IMR-90 (cell line): ENCODE results near the gene ATXN1. TPM values are rescaled to one million over a fixed set of nuclear protein-coding genes. Genes with fewer than 3 reads are reported as not detected.

Experiments used
- ATAC-seq: fragments of 200-7000 bp; cut with Tn5 transposase; 2 replicates; pipeline ENCODE4 v1.9.1; 2020; ENCODE audit warnings: low read depth, mild to moderate bottlenecking, moderate library complexity
- BruUV-seq: library from RNA; stranded (reverse); fragments of 400-500 nt; replicated peaks from 2 replicates; lab custom pipeline; 2021; lab: Mats Ljungman, UMichigan
- CTCF ChIA-PET: fragments of 300-600 bp; formaldehyde crosslinking; extraction: SDS; loops from one replicate; lab custom pipeline; 2021; ENCODE audit warnings: antibody characterized with exemption; lab: Yijun Ruan, JAX
- POLR2A ChIA-PET: fragments of 300-600 bp; sonication (Branson Sonifier 250); formaldehyde crosslinking; loops from one replicate; lab custom pipeline; 2022; ENCODE audit warnings: antibody characterized with exemption; ENCODE audit not compliant: unreplicated experiment; lab: Charles Lee
- DNase-seq: peaks from one replicate; pipeline ENCODE4 v3.0.0; 2013
- H2AFZ ChIP-seq: replicated peaks from 2 replicates; pipeline ENCODE3; 2013; ENCODE audit warnings: low read length, mild to moderate bottlenecking; ENCODE audit not compliant: poor library complexity
- H2AK5ac ChIP-seq: 2 replicates; pipeline ENCODE4 v1.6.1; 2013; ENCODE audit warnings: low read depth, low read length, inconsistent platforms
- H2AK9ac ChIP-seq: replicated peaks from 2 replicates; pipeline ENCODE3; 2013; ENCODE audit warnings: mild to moderate bottlenecking, low read depth, low read length, moderate library complexity; ENCODE audit not compliant: poor library complexity
- H2BK120ac ChIP-seq: 2 replicates; pipeline ENCODE4 v1.6.1; 2013; ENCODE audit warnings: low read depth, low read length, inconsistent platforms
- H2BK15ac ChIP-seq: 3 replicates; pipeline ENCODE4 v1.6.1; 2013; ENCODE audit warnings: low read depth, low read length, inconsistent platforms
- H2BK20ac ChIP-seq: 2 replicates; pipeline ENCODE4 v1.6.1; 2013; ENCODE audit warnings: low read depth, mild to moderate bottlenecking, inconsistent platforms, low read length, moderate library complexity
- H2BK5ac ChIP-seq: 2 replicates; pipeline ENCODE4 v1.6.1; 2013; ENCODE audit warnings: mild to moderate bottlenecking, low read depth, low read length, inconsistent platforms; ENCODE audit not compliant: poor library complexity, severe bottlenecking
- H3K14ac ChIP-seq: replicated peaks from 2 replicates; pipeline ENCODE4 v1.6.1; 2013; ENCODE audit warnings: low read depth, low read length, inconsistent platforms
- H3K18ac ChIP-seq: 2 replicates; pipeline ENCODE4 v1.6.1; 2013; ENCODE audit warnings: low read depth, low read length, control low read depth
- H3K23ac ChIP-seq: 2 replicates; pipeline ENCODE4 v1.6.1; 2013; ENCODE audit warnings: low read depth, low read length, inconsistent platforms
- H3K27ac ChIP-seq: 2 replicates; pipeline ENCODE4 v1.5.1; 2013; ENCODE audit warnings: mild to moderate bottlenecking, control low read depth, low read length; ENCODE audit not compliant: insufficient read depth
- H3K27me3 ChIP-seq: 2 replicates; pipeline ENCODE4 v1.6.1; 2013; ENCODE audit warnings: low read length; ENCODE audit not compliant: control insufficient read depth, insufficient read depth
- H3K36me3 ChIP-seq: 2 replicates; pipeline ENCODE4 v1.6.1; 2013; ENCODE audit warnings: low read length, mixed read lengths; ENCODE audit not compliant: control insufficient read depth, insufficient read depth
- H3K4ac ChIP-seq: 2 replicates; pipeline ENCODE4 v1.6.1; 2013; ENCODE audit warnings: low read depth, low read length, inconsistent platforms
- H3K4me1 ChIP-seq: 2 replicates; pipeline ENCODE4 v1.6.1; 2013; ENCODE audit warnings: low read length, mixed read lengths; ENCODE audit not compliant: control insufficient read depth, insufficient read depth
- H3K4me2 ChIP-seq: 2 replicates; pipeline ENCODE4 v1.6.1; 2013; ENCODE audit warnings: low read depth, mild to moderate bottlenecking, control low read depth, low read length, moderate library complexity
- H3K4me3 ChIP-seq: 2 replicates; pipeline ENCODE4 v1.5.1; 2013; ENCODE audit warnings: low read depth, mild to moderate bottlenecking, control low read depth, low read length, moderate library complexity; ENCODE audit not compliant: insufficient read depth
- H3K56ac ChIP-seq: 2 replicates; pipeline ENCODE4 v1.6.1; 2013; ENCODE audit warnings: low read length, inconsistent platforms; ENCODE audit not compliant: insufficient read depth; ENCODE audit errors: extremely low read depth
- H3K79me1 ChIP-seq, 2 experiments: 2 replicates each; pipeline ENCODE4 v1.6.1; 2013; ENCODE audit warnings: low read length in 2 of 2, inconsistent platforms in 1 of 2, low read depth in 1 of 2
- H3K9ac ChIP-seq: 2 replicates; pipeline ENCODE4 v1.6.1; 2013; ENCODE audit warnings: low read depth, low read length, control low read depth
- H3K9me1 ChIP-seq: 2 replicates; pipeline ENCODE4 v1.6.1; 2013; ENCODE audit warnings: low read length, inconsistent platforms; ENCODE audit not compliant: insufficient read depth
- H3K9me3 ChIP-seq: 2 replicates; pipeline ENCODE4 v1.6.1; 2013; ENCODE audit warnings: low read length; ENCODE audit not compliant: control insufficient read depth, insufficient read depth
- H4K20me1 ChIP-seq: 2 replicates; pipeline ENCODE4 v1.6.1; 2013; ENCODE audit warnings: low read length, inconsistent platforms; ENCODE audit not compliant: insufficient read depth
- H4K5ac ChIP-seq: 2 replicates; pipeline ENCODE4 v1.6.1; 2013; ENCODE audit warnings: mild to moderate bottlenecking, low read depth, low read length, control low read depth
- H4K8ac ChIP-seq, 2 experiments: 2 replicates each; pipeline ENCODE4 v1.6.1; 2013; ENCODE audit warnings: low read depth in 2 of 2, low read length in 2 of 2, control low read depth in 1 of 2, inconsistent platforms in 1 of 2
- H4K91ac ChIP-seq: 2 replicates; pipeline ENCODE4 v1.6.1; 2013; ENCODE audit warnings: low read depth, low read length, inconsistent platforms; ENCODE audit not compliant: insufficient read depth
- BHLHE40 ChIP-seq: fragments of 150-350 bp; IDR thresholded peaks from 2 replicates; pipeline ENCODE4 v1.6.1; 2016; ENCODE audit warnings: mild to moderate bottlenecking, low read depth, low read length
- CEBPB ChIP-seq: IDR thresholded peaks from 2 replicates; pipeline ENCODE4 v1.6.1; 2012; ENCODE audit warnings: low read depth, low read length, improper control_type of control experiment
- CHD1 ChIP-seq: IDR thresholded peaks from 2 replicates; pipeline ENCODE4 v1.6.1; 2012; ENCODE audit warnings: low read depth, low read length, improper control_type of control experiment
- FOS ChIP-seq: fragments of 150-350 bp; IDR thresholded peaks from 2 replicates; pipeline ENCODE4 v1.6.1; 2016; ENCODE audit warnings: low read depth, low read length
- POLR2A ChIP-seq: IDR thresholded peaks from 2 replicates; pipeline ENCODE4 v1.6.1; 2012; ENCODE audit warnings: mild to moderate bottlenecking, low read depth, low read length
- RAD21 ChIP-seq: IDR thresholded peaks from 2 replicates; pipeline ENCODE4 v1.6.1; 2012; ENCODE audit warnings: low read length, improper control_type of control experiment
- SMC3 ChIP-seq: fragments of 150-350 bp; IDR thresholded peaks from 2 replicates; pipeline ENCODE4 v1.6.1; 2016; ENCODE audit warnings: low read depth, mild to moderate bottlenecking, antibody characterized with exemption, low read length, moderate library complexity
- WGBS, 2 experiments: methylation state at CpG; one replicate each; pipeline versions ENCODE4 v1.1.5 to v1.1.7; 2013; ENCODE audit warnings: missing lambda C conversion rate in 2 of 2; ENCODE audit not compliant: insufficient read length in 1 of 2; ENCODE audit errors: extremely low coverage in 2 of 2; 5-methylcytosine and 5-hydroxymethylcytosine counted together
- dilution Hi-C: fragments of 300-500 bp; cut with HindIII; formaldehyde crosslinking; loops from one replicate; pipeline ENCODE4 v1.14.3; 2018; ENCODE audit warnings: low sequenced_read_pairs; ENCODE audit not compliant: unreplicated experiment
- in situ Hi-C: fragments of 300-500 bp; cut with MboI; formaldehyde crosslinking; loops from 3 replicates; pipeline ENCODE4 v1.14.3; 2019; ENCODE audit warnings: low sequenced_read_pairs, inconsistent platforms, mixed read lengths
- intact Hi-C: fragments of 100-400 bp; cut with micrococcal nuclease; formaldehyde crosslinking; loops from 2 replicates; pipeline ENCODE4 v1.10.0; 2022
- polyA plus RNA-seq, 3 experiments: library from polyadenylated mRNA; depleted of rRNA; stranded (reverse); fragments of >200 nt; gene quantifications; 2 replicates each; pipeline ENCODE4 v1.2.3, GENCODE V29; 2012; ENCODE audit warnings: low replicate concordance in 1 of 3
- total RNA-seq: library from RNA; depleted of rRNA; stranded (reverse); fragments of >200 nt; gene quantifications from 2 replicates; pipeline ENCODE4 v1.2.3, GENCODE V29; 2012
- TF ChIP-seq, protein P1 (sequence below): conservative IDR thresholded peaks from 2 replicates; pipeline ENCODE4 v1.5.1; 2012; ENCODE audit warnings: mild to moderate bottlenecking, low read depth, low read length, improper control_type of control experiment
- TF ChIP-seq, protein P2 (sequence below): fragments of 150-350 bp; IDR thresholded peaks from 2 replicates; pipeline ENCODE4 v1.6.1; 2016; ENCODE audit warnings: low read depth, mild to moderate bottlenecking, low read length, moderate library complexity, borderline replicate concordance

ATXN1 gene
- total and polyA plus RNA-seq, 2 of the 4 experiments (the other 2 are of a cell fraction), result 7.3 to 11.1 TPM

GRCh38 chr6:16762550-16763477 is 1.6 kb upstream of the ATXN1 start:
- in situ Hi-C loops, result loop anchor here (5.0 to 10.0 kb wide), 3 partner anchors 251 to 431 kb away; no protein-coding TSS in a partner anchor
- BruUV-seq, result no TSS peak
- ATAC-seq, result peak; percentile 2; the same call in 1 of the 2 replicates

More at GRCh38 chr6:16762550-16763477, 1.6 kb upstream of the ATXN1 start:
- Histone ChIP-seq H2AK5ac (peak overlapping the region; percentile 30; the same call in 1 of the 2 replicates), H2AK9ac (peak overlapping the region; percentile 48), H3K9me1 (peaks cover 2% of the 10 kb centered on the region), H3K9ac (peak overlapping the region; percentile 83), H3K4me1 (peaks cover 13% of the 10 kb centered on the region), H3K23ac (0 out of 2 replicates have a peak overlapping the region, but pooled peaks have one; percentile 48), H3K79me1 (peaks cover 0 to 30% of the 10 kb centered on the region in 2 experiments; a peak in 3 of 4 replicates), H3K4me2 (peak overlapping the region; percentile 97), H2BK20ac (peak overlapping the region; percentile 21; the same call in 1 of the 2 replicates), H3K9me3 (no peaks in the 10 kb centered on the region), H3K4ac (peak overlapping the region; percentile 55), H3K56ac (peak overlapping the region; percentile 61; the same call in 1 of the 2 replicates), H2BK5ac (peak overlapping the region; percentile 79), H3K27me3 (no peaks in the 10 kb centered on the region), H3K36me3 (peaks cover 2% of the 10 kb centered on the region; the same call in 1 of the 2 replicates), H4K91ac (peak overlapping the region; percentile 49), H2AFZ (peak overlapping the region; percentile 91), H4K5ac (peak overlapping the region; percentile 32; the same call in 1 of the 2 replicates), H3K4me3 (peak overlapping the region; percentile 91), H4K20me1 (peaks cover 14% of the 10 kb centered on the region), H3K27ac (peak overlapping the region; percentile 89), H3K18ac (peak overlapping the region; percentile 74), H3K14ac (0 out of 2 replicates have a peak overlapping the region, but pooled peaks have one; percentile 6), H2BK120ac (peak overlapping the region; percentile 76), H2BK15ac (peak overlapping the region; percentile 26; the same call in 1 of the 3 replicates), H4K8ac (peak overlapping the region; percentile 17 to 33)
- TF ChIP-seq CEBPB (peak; percentile 80), FOS (peak; percentile 84), CHD1 (no peak), BHLHE40 (peak; percentile 92), RAD21 (peak; percentile 81), SMC3 (peak; percentile 73), POLR2A (0 out of 2 replicates have a peak, but pooled peaks have one; percentile 27)
- TF ChIP-seq, protein P1, sequence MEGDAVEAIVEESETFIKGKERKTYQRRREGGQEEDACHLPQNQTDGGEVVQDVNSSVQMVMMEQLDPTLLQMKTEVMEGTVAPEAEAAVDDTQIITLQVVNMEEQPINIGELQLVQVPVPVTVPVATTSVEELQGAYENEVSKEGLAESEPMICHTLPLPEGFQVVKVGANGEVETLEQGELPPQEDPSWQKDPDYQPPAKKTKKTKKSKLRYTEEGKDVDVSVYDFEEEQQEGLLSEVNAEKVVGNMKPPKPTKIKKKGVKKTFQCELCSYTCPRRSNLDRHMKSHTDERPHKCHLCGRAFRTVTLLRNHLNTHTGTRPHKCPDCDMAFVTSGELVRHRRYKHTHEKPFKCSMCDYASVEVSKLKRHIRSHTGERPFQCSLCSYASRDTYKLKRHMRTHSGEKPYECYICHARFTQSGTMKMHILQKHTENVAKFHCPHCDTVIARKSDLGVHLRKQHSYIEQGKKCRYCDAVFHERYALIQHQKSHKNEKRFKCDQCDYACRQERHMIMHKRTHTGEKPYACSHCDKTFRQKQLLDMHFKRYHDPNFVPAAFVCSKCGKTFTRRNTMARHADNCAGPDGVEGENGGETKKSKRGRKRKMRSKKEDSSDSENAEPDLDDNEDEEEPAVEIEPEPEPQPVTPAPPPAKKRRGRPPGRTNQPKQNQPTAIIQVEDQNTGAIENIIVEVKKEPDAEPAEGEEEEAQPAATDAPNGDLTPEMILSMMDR, result peak; percentile 87
- TF ChIP-seq, protein P2, sequence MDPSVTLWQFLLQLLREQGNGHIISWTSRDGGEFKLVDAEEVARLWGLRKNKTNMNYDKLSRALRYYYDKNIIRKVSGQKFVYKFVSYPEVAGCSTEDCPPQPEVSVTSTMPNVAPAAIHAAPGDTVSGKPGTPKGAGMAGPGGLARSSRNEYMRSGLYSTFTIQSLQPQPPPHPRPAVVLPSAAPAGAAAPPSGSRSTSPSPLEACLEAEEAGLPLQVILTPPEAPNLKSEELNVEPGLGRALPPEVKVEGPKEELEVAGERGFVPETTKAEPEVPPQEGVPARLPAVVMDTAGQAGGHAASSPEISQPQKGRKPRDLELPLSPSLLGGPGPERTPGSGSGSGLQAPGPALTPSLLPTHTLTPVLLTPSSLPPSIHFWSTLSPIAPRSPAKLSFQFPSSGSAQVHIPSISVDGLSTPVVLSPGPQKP, result no peak
- peak; percentile 97 for DNase-seq
- WGBS, 2 experiments, result 0% methylated on average over 7 of the region's 32 CpGs; no CpG with 5 or more reads in 1 of the 2 experiments
- ChIA-PET CTCF (interaction anchor here (0.7 to 3.0 kb wide), 22 partner anchors 13 to 431 kb away, joined by 3 to 21 read pairs (median 4); no protein-coding TSS in a partner anchor), POLR2A (interaction anchor here (0.6 to 1.4 kb wide), 3 partner anchors 11 to 158 kb away, joined by 3 to 6 read pairs (median 4); no protein-coding TSS in a partner anchor)
- dilution Hi-C loops (no loop called here), intact Hi-C loops (loop anchor here (2.0 to 5.0 kb wide), 3 partner anchors 91 to 430 kb away; no protein-coding TSS in a partner anchor)
